ENCODE results near the gene CCNJL. TPM values are rescaled to one million over a fixed set of nuclear protein-coding genes. Genes with fewer than 3 reads are reported as not detected.

The CCNJL gene
- total and polyA plus RNA-seq, 7 donors = 0.04 to 1.3 (median 0.29) TPM; not detected in 1

DNA sequence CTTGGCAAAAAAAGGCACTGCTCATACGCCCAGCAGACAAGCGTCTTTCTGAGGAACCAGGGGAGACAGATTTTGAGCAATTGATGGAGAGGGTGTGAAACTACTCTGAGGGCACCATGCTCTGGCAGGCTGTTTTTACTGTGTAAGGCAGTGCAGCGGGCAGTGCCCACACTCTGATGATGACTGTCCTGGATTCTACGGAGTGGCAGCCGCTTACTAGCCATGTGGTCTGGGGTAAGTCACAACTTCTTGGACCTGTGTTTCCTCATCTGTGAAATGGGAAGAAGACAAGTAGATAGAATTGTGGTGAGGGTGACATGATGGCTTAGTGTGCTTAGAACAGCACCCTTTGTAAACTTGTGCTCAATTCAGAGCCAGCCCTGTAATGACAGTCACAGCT, 44.2 kb downstream of the CCNJL start:
- no peak overlapping the region for H3K27ac ChIP-seq
- TF ChIP-seq, protein P1, sequence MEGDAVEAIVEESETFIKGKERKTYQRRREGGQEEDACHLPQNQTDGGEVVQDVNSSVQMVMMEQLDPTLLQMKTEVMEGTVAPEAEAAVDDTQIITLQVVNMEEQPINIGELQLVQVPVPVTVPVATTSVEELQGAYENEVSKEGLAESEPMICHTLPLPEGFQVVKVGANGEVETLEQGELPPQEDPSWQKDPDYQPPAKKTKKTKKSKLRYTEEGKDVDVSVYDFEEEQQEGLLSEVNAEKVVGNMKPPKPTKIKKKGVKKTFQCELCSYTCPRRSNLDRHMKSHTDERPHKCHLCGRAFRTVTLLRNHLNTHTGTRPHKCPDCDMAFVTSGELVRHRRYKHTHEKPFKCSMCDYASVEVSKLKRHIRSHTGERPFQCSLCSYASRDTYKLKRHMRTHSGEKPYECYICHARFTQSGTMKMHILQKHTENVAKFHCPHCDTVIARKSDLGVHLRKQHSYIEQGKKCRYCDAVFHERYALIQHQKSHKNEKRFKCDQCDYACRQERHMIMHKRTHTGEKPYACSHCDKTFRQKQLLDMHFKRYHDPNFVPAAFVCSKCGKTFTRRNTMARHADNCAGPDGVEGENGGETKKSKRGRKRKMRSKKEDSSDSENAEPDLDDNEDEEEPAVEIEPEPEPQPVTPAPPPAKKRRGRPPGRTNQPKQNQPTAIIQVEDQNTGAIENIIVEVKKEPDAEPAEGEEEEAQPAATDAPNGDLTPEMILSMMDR (IDR thresholded peaks at IDR 0.05) = no peak
- H3K9me3 ChIP-seq = no peaks in the 10 kb centered on the region
- H3K4me1 ChIP-seq = no peaks in the 10 kb centered on the region
- intact Hi-C loops (cut with DNase I) = no loop called here
- H3K4me3 ChIP-seq = no peak overlapping the region
- DNase-seq (no peak), ATAC-seq (no peak)
- WGBS, 3 donors = 87 to 95% (median 88%) methylated on average over 5 of the region's 5 CpGs
- H3K27me3 ChIP-seq (ENCODE audit: insufficient read depth in 3 of 3, low read length in 2 of 3) = no peaks in the 10 kb centered on the region
- H3K36me3 ChIP-seq (ENCODE audit: insufficient read depth in 1 of 2, low read depth in 1 of 2) = no peaks in the 10 kb centered on the region

DNA sequence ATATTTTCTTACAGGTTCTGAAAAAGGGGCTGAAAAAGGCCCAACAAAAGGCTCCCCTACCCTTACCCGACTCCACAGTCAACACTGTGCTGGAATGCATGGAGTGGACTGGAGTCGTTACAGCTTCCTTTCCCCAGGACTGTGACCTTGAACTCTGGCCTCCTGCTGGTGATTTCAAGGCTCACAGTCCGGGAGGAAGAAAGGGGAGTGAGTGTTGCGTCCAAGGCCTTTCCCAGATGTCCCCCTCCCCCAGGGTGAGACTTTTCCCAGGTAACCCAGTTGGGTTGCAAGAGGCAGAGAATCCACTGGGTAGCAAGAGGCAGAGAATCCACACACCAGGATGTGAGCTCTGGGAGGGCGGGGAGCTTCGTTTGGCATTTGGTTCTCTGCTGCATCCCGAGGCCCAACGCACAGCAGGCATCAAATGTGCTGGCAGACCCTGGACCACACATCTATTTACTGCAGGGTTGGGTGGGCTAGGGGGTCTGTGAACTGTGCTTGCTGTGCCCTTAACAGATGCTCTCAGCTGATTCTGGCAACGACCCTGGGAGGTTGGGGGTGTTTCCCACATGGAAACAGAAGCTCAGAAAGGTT, 45.5 kb downstream of the CCNJL start:
- no peak overlapping the region for H3K27ac ChIP-seq
- WGBS, 3 donors = 74 to 84% (median 78%) methylated on average over 9 of the region's 9 CpGs
- no peaks in the 10 kb centered on the region for H3K9me3 ChIP-seq
- ATAC-seq = no peak
- intact Hi-C loops (cut with DNase I) = no loop called here
- no peaks in the 10 kb centered on the region for H3K4me1 ChIP-seq
- no peak overlapping the region for H3K4me3 ChIP-seq
- TF ChIP-seq, protein P1 (IDR thresholded peaks at IDR 0.05) = no peak
- no peak for DNase-seq
- H3K27me3 ChIP-seq (ENCODE audit: insufficient read depth in 3 of 3, low read length in 2 of 3) = no peaks in the 10 kb centered on the region
- H3K36me3 ChIP-seq (ENCODE audit: insufficient read depth in 1 of 2, low read depth in 1 of 2) = no peaks in the 10 kb centered on the region

DNA sequence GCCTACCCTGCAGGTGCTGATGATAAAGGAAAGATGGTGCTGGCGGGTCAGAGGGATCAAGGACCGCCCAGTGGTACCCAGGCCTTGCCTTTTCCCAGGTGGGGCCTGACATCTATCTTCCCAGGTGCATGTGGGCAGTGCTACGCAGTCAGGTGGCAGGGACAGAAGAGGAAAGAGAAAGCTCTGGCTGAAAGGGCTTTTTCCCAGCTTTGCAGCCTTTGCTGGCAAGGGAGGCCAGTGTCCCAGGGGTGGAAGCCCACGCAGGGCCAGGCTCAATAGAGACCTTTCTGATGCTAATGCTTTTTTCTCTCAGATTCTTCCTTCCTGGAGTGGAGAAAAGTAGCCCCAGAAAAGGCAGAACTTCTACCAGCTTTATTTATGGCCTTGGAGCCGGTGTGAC, 46.3 kb downstream of the CCNJL start:
- ATAC-seq (no peak), DNase-seq (no peak)
- H3K4me1 ChIP-seq = no peaks in the 10 kb centered on the region
- TF ChIP-seq, protein P1 (IDR thresholded peaks at IDR 0.05) = no peak
- H3K36me3 ChIP-seq (ENCODE audit: insufficient read depth in 1 of 2, low read depth in 1 of 2) = no peaks in the 10 kb centered on the region
- H3K27ac ChIP-seq = no peak overlapping the region
- no peaks in the 10 kb centered on the region for H3K27me3 ChIP-seq (ENCODE audit: insufficient read depth in 3 of 3, low read length in 2 of 3)
- 89 to 92% (median 90%) methylated on average over 5 of the region's 5 CpGs for WGBS, 3 donors
- H3K9me3 ChIP-seq = no peaks in the 10 kb centered on the region
- intact Hi-C loops (cut with DNase I) = no loop called here
- no peak overlapping the region for H3K4me3 ChIP-seq

DNA sequence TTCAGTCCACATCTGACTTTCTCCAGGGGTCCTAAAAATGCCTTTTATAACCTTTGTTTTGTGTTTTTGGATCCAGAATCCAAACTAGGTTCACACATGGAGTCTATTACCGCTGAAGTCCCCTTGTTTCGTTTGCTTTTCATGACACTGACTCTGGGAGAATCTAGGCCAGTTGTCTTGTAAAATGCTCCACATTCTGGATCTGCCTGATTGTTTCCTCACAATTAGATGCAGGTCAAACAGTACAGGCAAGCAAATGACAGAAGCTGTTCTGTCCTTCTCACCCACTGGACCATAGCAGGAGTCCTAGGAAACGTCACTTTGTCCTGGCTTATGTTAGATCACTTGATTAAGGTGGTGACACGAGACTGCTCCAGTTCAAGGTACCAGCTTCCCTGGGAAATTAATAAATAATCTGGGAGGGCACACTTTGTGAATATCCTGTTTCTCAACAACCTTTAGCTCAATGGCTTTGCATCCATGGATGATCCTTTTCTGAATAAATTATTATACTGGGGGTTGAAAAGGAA, 49.0 kb downstream of the CCNJL start:
- no peak for DNase-seq
- no peaks in the 10 kb centered on the region for H3K27me3 ChIP-seq (ENCODE audit: insufficient read depth in 3 of 3, low read length in 2 of 3)
- no peak for ATAC-seq
- no peaks in the 10 kb centered on the region for H3K4me1 ChIP-seq
- H3K27ac ChIP-seq = no peak overlapping the region
- no peaks in the 10 kb centered on the region for H3K36me3 ChIP-seq (ENCODE audit: insufficient read depth in 1 of 2, low read depth in 1 of 2)
- no peaks in the 10 kb centered on the region for H3K9me3 ChIP-seq
- TF ChIP-seq, protein P1 (IDR thresholded peaks at IDR 0.05) = no peak
- H3K4me3 ChIP-seq = no peak overlapping the region
- intact Hi-C loops (cut with DNase I) = no loop called here
- 77 to 78% (median 78%) methylated on average over 4 of the region's 4 CpGs for WGBS, 3 donors

Data from psoas muscle (tissue), 8 donors.